Measurements from ENCODE around the gene RSPRY1.

Gene RSPRY1

DNA sequence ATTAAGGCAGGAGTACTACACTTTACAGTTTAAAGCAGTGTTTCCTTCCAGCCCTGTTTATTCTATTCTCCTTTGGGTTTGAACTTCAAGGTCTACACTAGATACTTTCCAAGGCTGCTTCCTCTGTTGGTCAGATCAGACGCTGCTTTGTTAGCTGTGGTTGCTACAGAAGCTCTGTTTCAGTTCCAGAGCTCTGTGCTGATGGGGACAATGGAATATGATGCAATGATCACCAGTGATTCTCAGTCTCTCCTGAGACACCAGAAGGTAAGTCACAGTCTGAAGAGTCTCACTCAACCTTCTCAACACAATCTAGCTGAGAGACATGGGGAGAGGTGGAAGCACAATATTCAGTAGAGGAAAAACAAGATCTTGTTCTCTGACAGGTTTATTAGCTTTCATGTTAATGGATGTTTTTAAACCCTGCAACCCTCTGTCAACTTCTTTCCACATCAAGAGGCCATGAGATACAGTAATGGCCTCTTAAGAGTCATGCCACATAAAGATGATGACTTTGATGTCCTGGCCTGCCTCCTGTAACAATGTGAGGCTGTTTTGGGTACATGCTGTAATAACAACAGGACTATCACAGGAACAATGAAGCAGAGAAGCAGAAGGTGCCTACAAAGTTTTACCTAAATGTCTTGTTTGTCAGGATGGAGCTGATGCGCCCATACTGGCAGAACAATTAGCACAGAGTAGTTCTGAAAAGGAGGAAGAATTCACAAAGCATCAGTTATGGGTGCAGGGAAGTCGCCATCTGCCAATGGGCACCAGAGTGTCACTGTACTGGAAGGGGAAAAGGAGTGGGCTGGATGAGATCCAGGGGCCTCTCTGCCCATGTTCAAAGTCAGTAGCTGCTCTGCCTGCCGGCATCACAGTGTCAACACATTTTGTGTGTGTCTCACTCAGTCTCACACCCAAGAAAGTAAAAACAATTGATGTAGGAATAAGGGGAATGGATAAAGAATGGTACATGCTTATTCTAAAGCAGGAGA lies 33.7 kb upstream of the RSPRY1 start:
- no peak for DNase-seq

- DNase-seq = no peak
Observed at GRCh38 chr16:57153841-57154240, 32.3 kb upstream of the RSPRY1 start.

GRCh38 chr16:57155702-57156350 lies 30.3 kb upstream of the RSPRY1 start:
- DNase-seq = no peak

DNA sequence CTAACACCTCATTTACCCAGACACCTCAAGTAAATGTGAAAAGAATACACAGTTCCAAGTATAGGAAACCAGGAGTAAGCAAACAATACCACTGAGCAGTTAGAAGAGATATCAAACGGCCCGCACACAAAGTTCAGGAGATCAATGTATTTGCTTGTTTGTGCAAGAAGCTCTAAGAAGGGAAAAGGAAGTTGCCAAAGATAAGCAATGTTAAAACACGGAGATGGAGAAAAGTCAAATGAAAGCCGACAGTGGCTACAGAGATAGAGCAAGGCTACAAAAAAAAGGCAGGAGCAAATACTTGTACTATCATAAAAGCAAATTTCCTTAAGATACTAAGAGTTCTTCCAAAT lies 29.8 kb upstream of the RSPRY1 start:
- no peak for DNase-seq

DNA sequence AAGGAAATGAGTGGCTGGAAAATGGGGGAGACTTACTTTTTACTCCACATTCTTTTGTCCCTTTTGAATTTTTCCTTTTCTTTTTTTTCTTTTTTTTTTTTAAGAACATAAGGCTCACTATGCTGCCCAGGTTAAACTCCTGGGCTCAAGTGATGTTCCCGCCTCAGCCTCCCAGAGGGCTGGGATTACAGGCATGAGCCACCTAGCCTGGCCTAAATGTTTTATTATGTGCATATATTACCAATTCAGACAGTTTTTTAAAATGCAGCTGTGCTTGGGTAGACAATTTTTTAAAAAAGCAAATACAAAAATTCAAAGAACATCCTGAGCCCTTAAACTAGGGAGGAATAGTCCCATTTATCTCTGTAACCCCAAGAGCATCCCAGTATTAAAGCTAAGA lies 28.6 kb upstream of the RSPRY1 start:
- DNase-seq = no peak

DNA sequence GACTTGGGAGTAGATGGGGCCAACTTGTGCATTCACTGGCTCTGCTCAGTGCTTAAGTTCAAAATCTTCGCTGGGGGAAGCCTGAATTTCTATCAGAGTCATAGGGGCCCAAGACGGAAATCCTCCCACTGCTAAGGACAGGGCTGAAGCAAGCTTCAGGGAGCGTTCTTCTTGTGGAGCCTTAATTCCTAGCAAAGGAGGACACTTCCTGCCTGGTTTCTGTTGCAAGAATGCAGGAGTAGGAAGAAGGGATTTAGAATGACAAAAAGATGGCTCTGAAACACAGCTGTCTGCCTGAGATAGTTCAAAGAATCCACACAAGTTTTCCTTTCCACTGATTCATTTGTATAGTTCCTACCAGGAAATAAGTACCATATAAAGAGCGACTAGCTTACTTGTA lies 26.7 kb upstream of the RSPRY1 start:
- no peak for DNase-seq

DNA sequence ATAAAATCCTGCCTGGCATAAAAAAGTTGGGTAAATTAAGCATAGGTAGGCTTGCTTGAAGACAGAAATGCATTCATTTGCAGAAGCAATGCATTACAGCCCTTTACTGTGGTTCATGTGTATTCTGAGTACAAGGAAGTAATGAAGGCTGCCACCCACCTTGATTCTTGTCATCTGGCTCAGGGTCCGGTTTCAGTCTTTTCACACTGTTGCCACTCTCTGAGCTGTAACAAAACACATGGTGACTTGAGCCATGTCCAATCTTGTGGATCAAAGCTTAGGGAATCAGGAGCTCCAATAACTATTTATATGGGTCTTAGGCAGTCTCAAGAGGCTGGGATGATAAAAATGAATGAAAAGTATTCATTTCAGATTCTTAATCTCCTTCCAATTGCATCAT lies 22.3 kb upstream of the RSPRY1 start:
- no peak for DNase-seq

DNA sequence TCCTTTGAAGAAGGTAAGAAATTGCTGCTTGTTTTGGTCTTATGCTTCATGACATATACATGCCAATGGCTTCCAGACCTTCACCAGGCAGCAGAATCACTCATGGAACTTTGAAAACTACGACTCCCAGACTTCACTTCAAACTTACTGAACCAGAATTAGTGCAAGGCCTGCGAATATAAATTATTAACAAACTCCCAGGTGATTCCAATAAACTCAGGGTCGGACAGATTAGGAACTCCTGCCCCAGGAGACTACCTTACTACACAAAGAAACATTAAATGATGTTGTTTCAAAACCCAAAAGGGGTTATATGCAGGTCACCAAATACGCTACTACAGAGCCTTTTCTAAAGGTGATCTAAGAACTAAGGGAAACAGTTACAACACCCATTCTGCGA lies 20.6 kb upstream of the RSPRY1 start:
- DNase-seq = no peak

DNA sequence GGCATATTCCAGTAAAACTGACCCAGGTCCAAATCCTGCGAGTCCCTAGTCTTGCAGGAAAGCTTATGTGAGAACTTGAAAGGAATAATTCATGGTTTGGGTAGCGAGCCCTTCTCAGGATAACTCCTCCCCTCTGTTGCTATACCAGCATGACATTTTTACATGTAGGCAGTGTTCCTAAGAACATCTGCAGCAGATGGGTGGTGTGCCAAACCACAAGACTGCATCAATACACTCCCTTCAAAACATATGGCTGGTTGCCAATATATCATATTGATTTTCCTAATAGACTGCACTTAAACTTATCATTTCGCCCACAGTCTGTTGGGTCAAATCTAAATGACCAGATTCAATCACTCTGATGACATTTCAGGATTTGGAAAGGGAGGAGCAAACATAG lies 20.2 kb upstream of the RSPRY1 start:
- DNase-seq = no peak

DNA sequence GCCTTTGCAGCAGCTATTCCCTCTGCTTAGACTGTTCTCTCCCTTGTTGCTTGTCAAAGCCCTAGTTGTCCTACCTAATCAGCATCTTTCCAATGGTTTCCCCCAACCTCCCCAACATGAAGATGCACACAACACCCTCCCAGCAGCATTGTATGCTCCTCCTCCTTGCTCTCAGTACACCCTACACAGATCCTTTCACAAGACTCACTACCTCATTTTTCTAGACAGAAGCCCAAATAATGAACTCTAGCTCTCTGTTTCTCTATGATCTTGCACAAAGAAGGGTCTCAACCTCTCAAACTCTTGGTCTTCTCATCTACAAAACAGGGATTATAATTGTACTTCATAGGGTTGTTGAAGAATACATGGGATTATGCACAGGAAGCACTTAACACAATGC lies 19.7 kb upstream of the RSPRY1 start:
- no peak for DNase-seq

DNA sequence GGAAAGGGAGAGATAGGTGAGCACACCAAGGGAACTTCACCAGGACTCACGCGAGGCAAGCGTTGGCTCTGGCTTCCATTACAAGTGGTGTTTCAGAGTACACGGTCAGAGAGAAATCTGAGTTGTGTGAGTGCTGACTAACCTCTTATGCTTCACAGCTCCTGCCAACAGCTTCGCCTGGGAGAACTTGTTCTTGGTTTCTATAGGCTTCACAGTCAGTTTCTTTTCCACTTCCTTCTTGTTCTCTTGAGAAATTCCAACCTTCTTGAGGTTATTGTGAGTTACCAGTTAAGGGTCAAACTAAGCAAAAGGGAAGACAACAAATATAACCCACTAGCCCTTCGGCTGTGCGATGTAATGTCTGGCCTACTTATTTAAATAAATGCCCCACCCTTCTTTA lies 19.2 kb upstream of the RSPRY1 start:
- peak in 1 of 2 donors; percentile 25 for DNase-seq

DNA sequence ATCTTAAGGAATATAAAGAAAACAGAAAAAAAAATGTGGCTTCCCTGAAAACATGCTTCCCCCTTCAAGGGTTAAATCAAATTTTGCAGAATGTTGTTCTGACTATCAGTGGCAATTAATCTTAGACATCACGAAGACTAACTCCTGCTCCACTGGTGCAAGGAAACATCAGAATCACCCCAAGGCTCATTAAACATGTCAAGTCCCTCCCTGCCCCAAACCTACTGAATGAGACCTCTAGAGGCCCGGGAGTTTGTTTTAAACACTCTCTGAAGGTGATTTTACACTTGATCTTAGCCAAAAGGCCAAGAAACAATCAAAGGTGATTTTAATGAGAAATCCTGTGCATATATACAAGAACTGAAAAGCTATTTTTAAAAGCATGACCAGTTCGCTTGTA lies 18.6 kb upstream of the RSPRY1 start:
- DNase-seq = no peak

- DNase-seq = peak; percentile 20 to 81
Observed at GRCh38 chr16:57167953-57168352, 18.2 kb upstream of the RSPRY1 start.

GRCh38 chr16:57169327-57169726 lies 16.8 kb upstream of the RSPRY1 start:
- DNase-seq = peak in 1 of 2 donors; percentile 47

- DNase-seq = no peak
Observed at GRCh38 chr16:57172721-57173290, 13.3 kb upstream of the RSPRY1 start.

- no peak for DNase-seq
Observed at GRCh38 chr16:57175896-57176295, 10.2 kb upstream of the RSPRY1 start.

DNA sequence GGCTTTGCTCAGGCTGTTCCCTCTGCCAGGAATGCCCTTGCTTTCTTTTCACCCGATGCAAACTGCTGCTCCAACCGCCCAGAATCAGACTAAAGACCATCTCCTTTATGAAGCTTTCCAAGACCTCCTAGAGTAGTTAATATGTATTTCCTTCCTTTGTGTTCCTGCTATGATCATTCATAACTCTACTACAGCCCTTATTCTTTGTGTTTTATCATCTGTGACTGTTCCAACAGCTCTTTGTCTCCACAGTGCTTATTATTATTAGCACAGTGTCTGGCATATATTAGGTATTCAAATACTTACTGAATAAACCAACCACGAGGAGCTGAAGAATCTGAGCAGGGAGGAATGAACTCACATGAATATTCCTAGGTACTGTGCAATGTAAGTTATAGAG lies 7.9 kb upstream of the RSPRY1 start:
- DNase-seq = no peak

- DNase-seq = no peak
Observed at GRCh38 chr16:57178793-57179212, 7.3 kb upstream of the RSPRY1 start.

DNA sequence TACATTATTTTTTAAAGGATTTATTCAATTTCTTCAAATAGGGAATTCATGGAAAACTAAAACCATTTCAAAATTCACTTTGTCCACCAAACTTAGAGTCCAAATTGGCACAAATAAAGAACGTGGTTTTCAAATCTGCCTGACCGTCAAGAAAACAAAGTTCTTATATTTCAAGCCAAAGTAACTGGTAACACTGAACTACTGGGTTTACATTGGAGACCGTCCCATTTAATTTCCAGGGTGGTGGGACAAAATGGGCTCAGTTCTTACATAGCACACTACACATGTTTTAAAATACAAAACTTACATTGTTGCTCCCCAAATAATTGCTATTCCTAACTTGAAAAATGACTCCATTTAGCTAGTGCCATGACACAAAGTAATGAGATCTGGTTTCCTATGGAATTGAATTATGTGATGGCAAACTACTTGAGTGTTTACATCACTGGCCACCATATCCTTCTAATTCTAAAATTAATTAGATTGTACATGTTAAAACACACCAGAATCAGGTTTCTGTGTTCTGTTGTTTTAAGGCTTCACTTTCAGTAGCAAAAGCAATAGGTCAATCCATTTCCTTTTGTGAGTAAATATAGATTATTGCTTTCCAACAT lies 6.8 kb upstream of the RSPRY1 start:
- no peak for DNase-seq

DNA sequence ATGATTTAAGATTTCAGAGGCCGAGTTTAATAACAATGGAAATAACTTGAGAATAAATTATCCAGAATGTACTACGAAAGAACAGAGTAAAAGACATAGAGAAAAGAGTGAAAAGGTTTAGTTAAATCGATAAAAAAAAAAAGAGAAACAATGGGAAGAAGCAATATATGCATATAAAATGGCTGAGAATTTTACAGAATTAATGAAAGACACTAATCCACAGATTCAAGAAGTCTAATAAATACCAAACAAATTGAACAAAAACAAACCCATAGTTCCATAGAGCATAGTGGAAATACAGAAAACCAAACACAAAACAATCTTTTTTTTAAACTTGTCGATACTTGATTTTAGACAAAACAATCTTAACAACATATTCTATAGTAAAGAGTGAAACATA lies 2.0 kb upstream of the RSPRY1 start:
- no peak for DNase-seq

DNA sequence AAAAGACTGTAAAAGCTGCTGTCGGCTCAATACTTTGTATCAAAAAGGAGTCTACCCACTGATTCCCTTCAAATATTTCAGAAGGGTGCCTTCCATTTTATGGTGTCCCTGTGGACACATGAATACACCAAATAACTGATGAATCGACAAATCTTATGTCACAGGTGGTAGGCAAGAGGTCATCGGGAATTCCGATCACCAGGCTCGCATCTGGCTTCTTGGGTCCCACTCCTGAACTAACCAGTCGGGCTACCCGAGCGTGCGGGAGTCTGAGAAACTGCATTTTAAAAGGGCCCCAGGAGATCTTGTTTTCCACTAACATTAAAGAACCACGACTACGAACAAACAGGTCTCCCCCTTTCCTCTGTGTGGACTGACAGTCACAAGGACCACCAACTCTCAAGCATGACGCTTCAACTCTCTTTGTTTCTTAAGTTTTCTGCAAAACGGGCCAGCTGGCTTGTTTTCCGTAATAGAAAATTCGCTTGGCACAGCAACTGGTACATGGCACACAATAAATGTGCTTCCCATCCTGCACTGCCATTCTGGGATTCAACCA lies 1.2 kb upstream of the RSPRY1 start:
- no peak for DNase-seq

DNA sequence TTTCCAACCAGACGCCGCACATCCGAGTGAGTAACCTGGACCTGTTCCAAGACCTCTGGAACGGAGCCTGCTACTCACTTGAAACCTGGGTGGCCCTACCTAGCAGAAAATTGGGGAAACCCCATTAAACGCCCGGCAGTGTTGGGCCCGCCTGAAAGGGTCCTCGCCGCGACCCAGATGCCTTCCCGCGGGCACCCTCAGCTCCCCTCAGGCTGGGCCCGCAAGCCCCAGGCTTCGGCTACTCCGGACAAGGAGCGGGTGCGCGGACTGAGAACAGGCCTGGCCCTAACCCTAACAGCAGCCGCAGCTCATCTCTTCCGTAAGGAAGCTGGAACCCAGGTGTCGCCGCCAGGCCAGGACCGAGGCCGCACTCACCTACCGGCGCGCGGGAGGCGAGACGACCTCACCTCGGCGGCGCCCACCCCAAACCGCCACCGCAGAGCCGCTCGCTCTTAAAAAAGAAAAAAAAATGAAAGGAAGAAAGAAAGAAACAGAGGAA lies 634 bp upstream of the RSPRY1 start:
- peak in 1 of 2 donors; percentile 69 for DNase-seq

All from hippocampal formation (tissue), 2 donors.